K562 treated with DMSO at 1 percent for 48 hours (cell line): ENCODE measurements around the gene CTAG2. TPM values are rescaled to one million over a fixed set of nuclear protein-coding genes. Genes with fewer than 3 reads are reported as not detected.

Source experiments
- total RNA-seq: library from RNA; unstranded; fragments of 300-600 nt; gene quantifications from 2 replicates; pipeline ENCODE4 v1.2.3, GENCODE V29; 2022; ENCODE audit warnings: low replicate concordance; ENCODE audit errors: extremely low read depth

CTAG2 gene
- total RNA-seq, result not detected in 2 replicates

DNA sequence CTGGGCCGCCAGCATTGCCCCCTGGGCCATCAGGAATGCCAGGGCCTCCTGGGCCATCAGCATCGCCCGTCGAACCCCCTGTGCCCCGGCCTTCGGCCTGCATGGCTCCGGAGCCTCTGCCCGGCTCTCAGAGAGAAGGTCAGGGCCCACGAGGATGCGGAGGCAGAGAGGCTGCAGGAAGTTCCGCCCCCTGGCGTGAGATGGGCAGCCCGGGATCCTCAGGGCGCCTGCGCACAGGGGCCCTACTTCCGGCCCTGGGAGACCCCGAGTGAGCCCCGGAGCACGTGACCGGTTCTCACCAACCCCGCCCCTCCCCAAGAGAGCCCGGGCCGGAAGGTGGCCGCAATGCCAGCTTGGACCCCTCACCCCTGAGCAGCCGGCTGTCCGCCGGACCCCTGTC lies at the start of gene CTAG2:
CTAG2 (minus strand) TSS at position 167 of the 400 bp plus-strand sequence; CDS start at position 103, 64 bp downstream.

GRCh38 chrX:154619182-154619581 lies 34.2 kb downstream of the CTAG2 start, which contains the start of gene CTAG1B:
CTAG1B (minus strand) TSS chrX:154619282; CDS start chrX:154619218, 64 bp downstream.

Other genes starting within 250 kb of the CTAG2 start
- not detected in 2 replicates for gene DNASE1L1, start 244.3 kb downstream of the CTAG2 start, total RNA-seq
- not detected in 2 replicates for gene TAFAZZIN, start 242.0 kb downstream of the CTAG2 start, total RNA-seq
- gene ATP6AP1, start 224.9 kb downstream of the CTAG2 start, total RNA-seq, result 191 TPM in 1 of 2 replicates, not detected in the other
- gene GDI1, start 216.4 kb downstream of the CTAG2 start, total RNA-seq, result not detected in 2 replicates
- gene FAM50A, start 209.4 kb downstream of the CTAG2 start, total RNA-seq, result 772 TPM in 1 of 2 replicates, not detected in the other
- not detected in 2 replicates for gene PLXNA3, start 195.3 kb downstream of the CTAG2 start, total RNA-seq
- gene LAGE3, start 174.3 kb downstream of the CTAG2 start, total RNA-seq, result 555 TPM in 1 of 2 replicates, not detected in the other
- not detected in 2 replicates for gene UBL4A, start 167.0 kb downstream of the CTAG2 start, total RNA-seq
- not detected in 2 replicates for gene SLC10A3, start 162.9 kb downstream of the CTAG2 start, total RNA-seq
- gene FAM3A, start 137.3 kb downstream of the CTAG2 start, total RNA-seq, result not detected in 2 replicates
- 530 TPM in 1 of 2 replicates, not detected in the other for gene G6PD, start 106.7 kb downstream of the CTAG2 start, total RNA-seq
- gene IKBKG, start 106.0 kb downstream of the CTAG2 start, total RNA-seq, result 340 TPM in 1 of 2 replicates, not detected in the other
- not detected in 2 replicates for gene CTAG1A, start 68.4 kb downstream of the CTAG2 start, total RNA-seq
- not detected in 2 replicates for gene CTAG1B, start 34.3 kb downstream of the CTAG2 start, total RNA-seq
- gene GAB3, start 97.5 kb upstream of the CTAG2 start, total RNA-seq, result not detected in 2 replicates
- not detected in 2 replicates for gene DKC1, start 109.3 kb upstream of the CTAG2 start, total RNA-seq
- not detected in 2 replicates for gene MPP1, start 151.9 kb upstream of the CTAG2 start, total RNA-seq
- gene SMIM9, start 181.1 kb upstream of the CTAG2 start, total RNA-seq, result not detected in 2 replicates
- gene F8A1, start 232.8 kb upstream of the CTAG2 start, total RNA-seq, result not detected in 2 replicates